Mesenchymal stem cell (in vitro differentiated cells and primary cell): ENCODE data around the gene ALDH5A1.

ENCODE experiments used
- DNase-seq: peaks from one replicate; pipeline ENCODE4 v3.0.0-alpha.2; 2013
- H2AFZ ChIP-seq: one replicate; pipeline ENCODE4 v1.6.1; 2013; ENCODE audit warnings: low read depth, mild to moderate bottlenecking, control low read depth, inconsistent platforms, low read length, moderate library complexity
- H2AK5ac ChIP-seq: 2 replicates; pipeline ENCODE4 v1.6.1; 2013; ENCODE audit warnings: low read length, moderate library complexity, mild to moderate bottlenecking, inconsistent platforms; ENCODE audit not compliant: severe bottlenecking
- H2BK120ac ChIP-seq: one replicate; pipeline ENCODE4 v1.6.1; 2013; ENCODE audit warnings: low read depth, mild to moderate bottlenecking, inconsistent platforms, low read length, moderate library complexity
- H2BK12ac ChIP-seq, 2 experiments: one replicate each; pipeline ENCODE4 v1.6.1; 2013; ENCODE audit warnings: inconsistent platforms in 2 of 2, low read length in 2 of 2, mild to moderate bottlenecking in 2 of 2, moderate library complexity in 2 of 2, control low read depth in 1 of 2
- H2BK15ac ChIP-seq: one replicate; pipeline ENCODE4 v1.6.1; 2013; ENCODE audit warnings: mild to moderate bottlenecking, low read depth, inconsistent platforms; ENCODE audit not compliant: poor library complexity, severe bottlenecking
- H2BK5ac ChIP-seq: 2 replicates; pipeline ENCODE4 v1.6.1; 2013; ENCODE audit warnings: low read depth, mild to moderate bottlenecking, low read length, control low read depth, inconsistent platforms; ENCODE audit not compliant: poor library complexity, severe bottlenecking
- H3K14ac ChIP-seq, 2 experiments: one replicate each; pipeline ENCODE4 v1.6.1; 2013; ENCODE audit warnings: inconsistent platforms in 2 of 2, low read length in 2 of 2, control low read depth in 1 of 2, mild to moderate bottlenecking in 1 of 2, moderate library complexity in 1 of 2
- H3K18ac ChIP-seq, 2 experiments: one replicate each; pipeline ENCODE4 v1.6.1; 2013; ENCODE audit warnings: inconsistent platforms in 2 of 2, low read length in 2 of 2, control low read depth in 1 of 2, low read depth in 1 of 2, mild to moderate bottlenecking in 1 of 2
- H3K23ac ChIP-seq, 2 experiments: one replicate each; pipeline ENCODE4 v1.6.1; 2013; ENCODE audit warnings: inconsistent platforms in 2 of 2, low read length in 2 of 2, mild to moderate bottlenecking in 2 of 2, moderate library complexity in 2 of 2, control low read depth in 1 of 2
- H3K27ac ChIP-seq: 2 replicates; pipeline ENCODE4 v1.5.1; 2013; ENCODE audit warnings: mild to moderate bottlenecking, moderate library complexity, low read length, control low read depth, inconsistent platforms; ENCODE audit not compliant: poor library complexity, severe bottlenecking
- H3K27me3 ChIP-seq, 2 experiments: 2 replicates each; pipeline versions ENCODE4 v1.6.1 to v1.7.0; 2013; ENCODE audit warnings: low read length in 2 of 2, mild to moderate bottlenecking in 2 of 2, moderate library complexity in 2 of 2, control low read depth in 1 of 2, inconsistent platforms in 1 of 2; ENCODE audit not compliant: control insufficient read depth in 1 of 2, insufficient read depth in 1 of 2
- H3K36me3 ChIP-seq, 2 experiments: 2 replicates each; pipeline versions ENCODE4 v1.6.1 to v1.7.0; 2013; ENCODE audit warnings: low read length in 2 of 2, control low read depth in 1 of 2, inconsistent platforms in 1 of 2, low read depth in 1 of 2, mild to moderate bottlenecking in 1 of 2; ENCODE audit not compliant: insufficient read depth in 2 of 2, control insufficient read depth in 1 of 2
- H3K4ac ChIP-seq, 2 experiments: one replicate each; pipeline ENCODE4 v1.6.1; 2013; ENCODE audit warnings: inconsistent platforms in 2 of 2, low read length in 2 of 2, mild to moderate bottlenecking in 2 of 2, moderate library complexity in 2 of 2, control low read depth in 1 of 2, low read depth in 1 of 2
- H3K4me1 ChIP-seq: 2 replicates; pipeline ENCODE4 v1.6.1; 2013; ENCODE audit warnings: low read depth, low read length, control low read depth; ENCODE audit not compliant: control insufficient read depth, insufficient read depth
- H3K4me2 ChIP-seq: 2 replicates; pipeline ENCODE4 v1.6.1; 2013; ENCODE audit warnings: low read length, mild to moderate bottlenecking, inconsistent platforms; ENCODE audit not compliant: poor library complexity, severe bottlenecking
- H3K4me3 ChIP-seq, 2 experiments: 2 replicates each; pipeline versions ENCODE4 v1.5.1 to v1.7.0; 2013; ENCODE audit warnings: low read length in 2 of 2, mild to moderate bottlenecking in 2 of 2, control low read depth in 1 of 2, low read depth in 1 of 2; ENCODE audit not compliant: insufficient read depth in 1 of 2
- H3K79me1 ChIP-seq: replicated peaks from 2 replicates; pipeline ENCODE4 v1.6.1; 2013; ENCODE audit warnings: mild to moderate bottlenecking, control low read depth, low read length, inconsistent platforms; ENCODE audit not compliant: poor library complexity, severe bottlenecking
- H3K9ac ChIP-seq: 2 replicates; pipeline ENCODE4 v1.7.0; 2013; ENCODE audit warnings: mild to moderate bottlenecking, low read length, moderate library complexity
- H3K9me3 ChIP-seq: 2 replicates; pipeline ENCODE4 v1.7.0; 2013; ENCODE audit warnings: mild to moderate bottlenecking, low read length; ENCODE audit not compliant: control insufficient read depth
- H4K8ac ChIP-seq: one replicate; pipeline ENCODE4 v1.6.1; 2013; ENCODE audit warnings: inconsistent platforms, mild to moderate bottlenecking, low read length, moderate library complexity
- H4K91ac ChIP-seq: one replicate; pipeline ENCODE4 v1.6.1; 2013; ENCODE audit warnings: mild to moderate bottlenecking, low read length, inconsistent platforms
- WGBS: methylation state at CpG from one replicate; pipeline ENCODE4 v1.1.7; 2013; ENCODE audit warnings: mixed read lengths; 5-methylcytosine and 5-hydroxymethylcytosine counted together

ALDH5A1 gene

DNA sequence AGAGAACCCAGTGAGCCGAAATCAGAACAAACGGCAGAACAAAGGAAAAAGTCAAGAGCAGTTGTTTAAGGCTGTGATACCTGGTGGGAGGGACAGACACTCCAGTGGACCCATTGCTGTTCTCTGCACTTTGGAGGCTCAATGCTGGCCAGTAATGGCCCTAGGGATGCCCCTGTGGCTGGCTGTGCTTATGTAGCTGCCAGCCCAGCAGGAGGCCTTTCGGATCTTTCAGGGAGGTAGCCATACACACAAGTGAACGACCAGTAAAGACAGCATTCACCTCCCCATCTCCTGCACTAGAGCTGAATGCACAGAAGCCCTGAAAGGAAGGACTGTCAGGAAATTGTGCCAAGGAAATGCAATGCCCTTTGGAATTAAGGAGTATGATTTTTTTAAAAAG is 39.7 kb upstream of the ALDH5A1 start:
- Histone ChIP-seq H2BK12ac (peak overlapping the region in 1 of 2 experiments; percentile 23), H3K27me3 (no peaks in the 10 kb centered on the region), H3K4me3 (no peak overlapping the region), H2AFZ (no peak overlapping the region), H2BK15ac (no peak overlapping the region), H3K27ac (no peak overlapping the region), H4K8ac (no peak overlapping the region), H3K18ac (no peak overlapping the region), H3K36me3 (no peaks in the 10 kb centered on the region), H3K79me1 (no peaks in the 10 kb centered on the region), H4K91ac (no peak overlapping the region), H3K4me1 (no peaks in the 10 kb centered on the region), H3K4ac (no peak overlapping the region), H2BK5ac (no peak overlapping the region), H2AK5ac (no peak overlapping the region), H2BK120ac (no peak overlapping the region), H3K23ac (no peak overlapping the region), H3K9ac (no peak overlapping the region), H3K9me3 (no peaks in the 10 kb centered on the region), H3K14ac (no peak overlapping the region), H3K4me2 (no peak overlapping the region)
- no peak for DNase-seq
- WGBS: 95% methylated on average over 3 of the region's 4 CpGs

- Histone ChIP-seq H3K27me3 (no peaks in the 10 kb centered on the region), H4K91ac (no peak overlapping the region), H2BK15ac (no peak overlapping the region), H2AFZ (no peak overlapping the region), H3K4me3 (no peak overlapping the region), H3K14ac (no peak overlapping the region), H3K23ac (peak overlapping the region in 1 of 2 experiments; percentile 97), H2BK5ac (no peak overlapping the region), H3K9me3 (no peaks in the 10 kb centered on the region), H3K36me3 (no peaks in the 10 kb centered on the region), H3K9ac (no peak overlapping the region), H3K4me1 (no peaks in the 10 kb centered on the region), H2BK120ac (no peak overlapping the region), H3K18ac (no peak overlapping the region), H3K4ac (no peak overlapping the region), H3K79me1 (no peaks in the 10 kb centered on the region), H2AK5ac (no peak overlapping the region), H2BK12ac (no peak overlapping the region), H3K27ac (no peak overlapping the region), H4K8ac (no peak overlapping the region), H3K4me2 (no peak overlapping the region)
- no peak for DNase-seq
- 62% methylated on average over 4 of the region's 4 CpGs for WGBS
Observed at GRCh38 chr6:24458134-24458533, 36.6 kb upstream of the ALDH5A1 start.

- H3K4me1 ChIP-seq: no peaks in the 10 kb centered on the region
- H2BK12ac ChIP-seq: no peak overlapping the region
- H3K4ac ChIP-seq: no peak overlapping the region
- H3K27me3 ChIP-seq: no peaks in the 10 kb centered on the region
- H3K36me3 ChIP-seq: no peaks in the 10 kb centered on the region
- no peak overlapping the region for H3K9ac ChIP-seq
- no peak overlapping the region for H3K4me2 ChIP-seq
- H3K79me1 ChIP-seq: no peaks in the 10 kb centered on the region
- no peak overlapping the region for H4K8ac ChIP-seq
- H2BK5ac ChIP-seq: no peak overlapping the region
- H2AK5ac ChIP-seq: no peak overlapping the region
- H3K27ac ChIP-seq: no peak overlapping the region
- H3K4me3 ChIP-seq: no peak overlapping the region
- H4K91ac ChIP-seq: no peak overlapping the region
- H2AFZ ChIP-seq: no peak overlapping the region
- WGBS: 87% methylated on average over 2 of the region's 2 CpGs
- H3K14ac ChIP-seq: no peak overlapping the region
- no peak overlapping the region for H2BK120ac ChIP-seq
- no peak overlapping the region for H3K23ac ChIP-seq
- no peak overlapping the region for H3K18ac ChIP-seq
- H3K9me3 ChIP-seq: no peaks in the 10 kb centered on the region
- no peak overlapping the region for H2BK15ac ChIP-seq
- DNase-seq: no peak
Observed at GRCh38 chr6:24458941-24459340, 35.8 kb upstream of the ALDH5A1 start.

- no peak overlapping the region for H2AK5ac ChIP-seq
- no peak overlapping the region for H3K9ac ChIP-seq
- no peak overlapping the region for H3K23ac ChIP-seq
- WGBS: 95% methylated on average over 4 of the region's 4 CpGs
- H3K9me3 ChIP-seq: no peaks in the 10 kb centered on the region
- H4K8ac ChIP-seq: no peak overlapping the region
- no peak overlapping the region for H3K4ac ChIP-seq
- H3K27me3 ChIP-seq: no peaks in the 10 kb centered on the region
- no peaks in the 10 kb centered on the region for H3K4me1 ChIP-seq
- H2BK5ac ChIP-seq: no peak overlapping the region
- no peak overlapping the region for H3K4me3 ChIP-seq
- no peak overlapping the region for H4K91ac ChIP-seq
- no peak overlapping the region for H2AFZ ChIP-seq
- no peaks in the 10 kb centered on the region for H3K79me1 ChIP-seq
- H3K27ac ChIP-seq: no peak overlapping the region
- H2BK120ac ChIP-seq: no peak overlapping the region
- H3K14ac ChIP-seq: no peak overlapping the region
- no peak for DNase-seq
- H2BK12ac ChIP-seq: no peak overlapping the region
- H3K36me3 ChIP-seq: no peaks in the 10 kb centered on the region
- H3K18ac ChIP-seq: no peak overlapping the region
- H2BK15ac ChIP-seq: no peak overlapping the region
- no peak overlapping the region for H3K4me2 ChIP-seq
Observed at GRCh38 chr6:24460966-24461365, 33.8 kb upstream of the ALDH5A1 start.
